Retinal pigment epithelial cell (primary cell): ENCODE results near the gene RPGR.

ENCODE experiments used
- DNase-seq: peaks from one replicate; pipeline ENCODE4 v3.0.0-alpha.2; 2010; ENCODE audit warnings: low read depth
- H3K4me3 ChIP-seq: 2 replicates; pipeline ENCODE4 v1.5.1; 2011; ENCODE audit warnings: mild to moderate bottlenecking, low read length, control low read depth, moderate library complexity
- CTCF ChIP-seq: conservative IDR thresholded peaks from 2 replicates; pipeline ENCODE4 v1.5.1; 2011; ENCODE audit warnings: low read depth, low read length, control low read depth, inconsistent platforms

RPGR gene

GRCh38 chrX:38273453-38273852, 53.9 kb downstream of the RPGR start:
- no peak overlapping the region for H3K4me3 ChIP-seq
- no peak for DNase-seq
- no peak for TF ChIP-seq CTCF

- H3K4me3 ChIP-seq: no peak overlapping the region
- no peak for DNase-seq
- no peak for TF ChIP-seq CTCF
These were observed 56.1 kb downstream of the RPGR start for GRCh38 chrX:38271154-38271716.

- H3K4me3 ChIP-seq: no peak overlapping the region
- no peak for DNase-seq
- TF ChIP-seq CTCF: no peak
These were observed 59.3 kb downstream of the RPGR start for GRCh38 chrX:38268011-38268410.

- DNase-seq: no peak
- H3K4me3 ChIP-seq: no peak overlapping the region
- TF ChIP-seq CTCF: no peak
These were observed 64.3 kb downstream of the RPGR start for GRCh38 chrX:38262715-38263620.

- peak; percentile 59 for TF ChIP-seq CTCF
- no peak overlapping the region for H3K4me3 ChIP-seq
- no peak for DNase-seq
These were observed 67.1 kb downstream of the RPGR start for GRCh38 chrX:38260231-38260630.

GRCh38 chrX:38256019-38256418, 71.3 kb downstream of the RPGR start:
- no peak overlapping the region for H3K4me3 ChIP-seq
- TF ChIP-seq CTCF: no peak
- DNase-seq: no peak

GRCh38 chrX:38249965-38250364, 77.3 kb downstream of the RPGR start:
- TF ChIP-seq CTCF: no peak
- H3K4me3 ChIP-seq: no peak overlapping the region
- no peak for DNase-seq
